Thoracic aorta (tissue), 2 donors: Measurements from ENCODE around the gene STK36. TPM values are rescaled to one million over a fixed set of nuclear protein-coding genes. Genes with fewer than 3 reads are reported as not detected.

ENCODE experiments used
- ATAC-seq: fragments of 150-250 bp; one replicate; pipeline ENCODE4 v1.8.0; 2017; ENCODE audit warnings: low read depth; ENCODE audit not compliant: insufficient number of reproducible peaks, low FRiP score
- DNase-seq: peaks from one replicate; pipeline ENCODE4 v3.0.0-alpha.2; 2020; ENCODE audit warnings: low spot score
- H3K27ac ChIP-seq, 2 donors: fragments of 200-600 bp; sonication (generic); 1 replicate in 1 of 2; 2 replicates in 1 of 2; pipeline ENCODE4 v1.5.1; 2016; ENCODE audit warnings: mild to moderate bottlenecking in 2 of 2, moderate library complexity in 2 of 2
- H3K27me3 ChIP-seq: fragments of 200-600 bp; sonication (generic); replicated peaks from 2 replicates; pipeline ENCODE4 v1.6.0; 2016; ENCODE audit warnings: mild to moderate bottlenecking; ENCODE audit not compliant: insufficient read depth
- H3K36me3 ChIP-seq: fragments of 200-600 bp; sonication (generic); one replicate; pipeline ENCODE4 v1.5.1; 2016
- H3K4me1 ChIP-seq, 2 donors: fragments of 200-600 bp; sonication (generic); 1 replicate in 1 of 2; 2 replicates in 1 of 2; pipeline versions ENCODE4 v1.5.1 to v1.6.0; 2016; ENCODE audit warnings: low read depth in 2 of 2, mild to moderate bottlenecking in 1 of 2; ENCODE audit not compliant: control insufficient read depth in 1 of 2
- H3K4me3 ChIP-seq: fragments of 200-600 bp; sonication (generic); 2 replicates; pipeline ENCODE4 v1.5.1; 2016; ENCODE audit warnings: mild to moderate bottlenecking
- H3K9me3 ChIP-seq: fragments of 200-600 bp; sonication (generic); 2 replicates; pipeline ENCODE4 v1.5.1; 2016
- CTCF ChIP-seq: fragments of 200-600 bp; sonication (generic); IDR thresholded peaks from one replicate; pipeline ENCODE4 v1.5.1; 2019; ENCODE audit warnings: antibody characterized with exemption
- total RNA-seq, 2 donors: library from RNA; depleted of rRNA; stranded (reverse); fragments of >200 nt; gene quantifications; one replicate each; pipeline versions ENCODE4 v1.1.0 to v1.2.3, GENCODE V29; 2016

Gene STK36
- total RNA-seq, 2 donors from 2014 or later, result 26.0 to 55.4 TPM

- H3K4me1 ChIP-seq, result peaks cover 3 to 16% of the 10 kb centered on the region in 2 donors
- H3K27ac ChIP-seq, result no peak overlapping the region
- H3K9me3 ChIP-seq, result no peaks in the 10 kb centered on the region
- H3K36me3 ChIP-seq, result no peaks in the 10 kb centered on the region
- ATAC-seq (no peak), DNase-seq (no peak)
- TF ChIP-seq CTCF, result no peak
- peak overlapping the region; percentile 86 for H3K4me3 ChIP-seq
- no peaks in the 10 kb centered on the region for H3K27me3 ChIP-seq
Measured at GRCh38 chr2:218710334-218710686, 38.4 kb downstream of the STK36 start.

- H3K4me1 ChIP-seq, result peaks cover 3 to 16% of the 10 kb centered on the region in 2 donors
- DNase-seq (peak; percentile 97), ATAC-seq (peak; percentile 98)
- peak; percentile 91 for TF ChIP-seq CTCF
- H3K27ac ChIP-seq, result peak within 1 kb of the TSS; percentile 83 to 86
- H3K9me3 ChIP-seq, result no peaks in the 10 kb centered on the region
- H3K36me3 ChIP-seq, result no peaks in the 10 kb centered on the region
- no peaks in the 10 kb centered on the region for H3K27me3 ChIP-seq
- H3K4me3 ChIP-seq, result peak within 1 kb of the TSS; percentile 86
Measured at GRCh38 chr2:218710687-218711549, 39.0 kb downstream of the STK36 start, which contains the start of gene TTLL4. Gene TTLL4 (plus strand): TSS chr2:218710835. CDS start chr2:218737677, 26,842 bp downstream.

GRCh38 chr2:218711550-218711929 lies 39.7 kb downstream of the STK36 start:
- Histone ChIP-seq H3K9me3 (no peaks in the 10 kb centered on the region), H3K4me1 (peaks cover 3 to 16% of the 10 kb centered on the region in 2 donors), H3K4me3 (peak overlapping the region; percentile 86), H3K36me3 (no peaks in the 10 kb centered on the region), H3K27ac (peak overlapping the region; percentile 83 to 86), H3K27me3 (no peaks in the 10 kb centered on the region)
- no peak for ATAC-seq
- no peak for DNase-seq
- no peak for TF ChIP-seq CTCF

- DNase-seq, result no peak
- Histone ChIP-seq H3K9me3 (no peaks in the 10 kb centered on the region), H3K4me3 (no peak overlapping the region), H3K27ac (no peak overlapping the region), H3K4me1 (peaks cover 3 to 20% of the 10 kb centered on the region in 2 donors), H3K27me3 (no peaks in the 10 kb centered on the region), H3K36me3 (no peaks in the 10 kb centered on the region)
- no peak for TF ChIP-seq CTCF
- no peak for ATAC-seq
Measured at GRCh38 chr2:218713922-218714321, 42.0 kb downstream of the STK36 start.

GRCh38 chr2:218716070-218716469 lies 44.2 kb downstream of the STK36 start:
- H3K27ac ChIP-seq, result no peak overlapping the region

More at GRCh38 chr2:218716070-218716469, 44.2 kb downstream of the STK36 start:
- H3K27me3 ChIP-seq, result no peaks in the 10 kb centered on the region
- no peaks in the 10 kb centered on the region for H3K36me3 ChIP-seq
- no peaks in the 10 kb centered on the region for H3K9me3 ChIP-seq
- TF ChIP-seq CTCF, result no peak
- DNase-seq (no peak), ATAC-seq (no peak)
- peaks cover 3 to 20% of the 10 kb centered on the region in 2 donors for H3K4me1 ChIP-seq
- H3K4me3 ChIP-seq, result no peak overlapping the region
